Measurements from ENCODE around the gene RELN.

- TF ChIP-seq, protein P1, sequence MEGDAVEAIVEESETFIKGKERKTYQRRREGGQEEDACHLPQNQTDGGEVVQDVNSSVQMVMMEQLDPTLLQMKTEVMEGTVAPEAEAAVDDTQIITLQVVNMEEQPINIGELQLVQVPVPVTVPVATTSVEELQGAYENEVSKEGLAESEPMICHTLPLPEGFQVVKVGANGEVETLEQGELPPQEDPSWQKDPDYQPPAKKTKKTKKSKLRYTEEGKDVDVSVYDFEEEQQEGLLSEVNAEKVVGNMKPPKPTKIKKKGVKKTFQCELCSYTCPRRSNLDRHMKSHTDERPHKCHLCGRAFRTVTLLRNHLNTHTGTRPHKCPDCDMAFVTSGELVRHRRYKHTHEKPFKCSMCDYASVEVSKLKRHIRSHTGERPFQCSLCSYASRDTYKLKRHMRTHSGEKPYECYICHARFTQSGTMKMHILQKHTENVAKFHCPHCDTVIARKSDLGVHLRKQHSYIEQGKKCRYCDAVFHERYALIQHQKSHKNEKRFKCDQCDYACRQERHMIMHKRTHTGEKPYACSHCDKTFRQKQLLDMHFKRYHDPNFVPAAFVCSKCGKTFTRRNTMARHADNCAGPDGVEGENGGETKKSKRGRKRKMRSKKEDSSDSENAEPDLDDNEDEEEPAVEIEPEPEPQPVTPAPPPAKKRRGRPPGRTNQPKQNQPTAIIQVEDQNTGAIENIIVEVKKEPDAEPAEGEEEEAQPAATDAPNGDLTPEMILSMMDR (IDR thresholded peaks at IDR 0.05; ENCODE audit: low read length) = no peak
- TF ChIP-seq EZH2 (IDR thresholded peaks at IDR 0.05; ENCODE audit: borderline replicate concordance, low read length) = no peak
Observed at GRCh38 chr7:103794424-103794823, 195.0 kb downstream of the RELN start.

Measured in OCI-LY1 (cell line).